ENCODE measurements around the gene MLYCD.

Gene MLYCD

DNA sequence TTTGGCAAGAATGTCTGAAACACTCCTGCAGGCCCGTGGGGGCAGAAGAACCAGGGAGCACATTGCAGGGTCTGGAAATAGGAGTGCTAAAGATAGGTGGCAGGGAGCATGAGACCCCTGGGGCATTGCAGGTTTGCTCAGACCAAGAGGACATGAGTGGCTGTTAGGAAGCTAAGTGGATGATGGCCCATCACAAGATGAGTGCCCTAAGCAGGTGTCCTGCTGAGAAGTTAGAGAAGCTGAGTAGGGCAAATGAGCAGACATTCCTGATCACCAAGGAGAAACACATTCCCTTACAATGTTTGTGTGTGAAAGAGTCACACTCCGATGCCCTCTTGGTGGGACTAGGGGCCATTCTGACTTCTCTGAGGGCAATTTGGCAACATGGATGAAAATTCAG, 9.9 kb downstream of the MLYCD start:
- Histone ChIP-seq H3K9me3 (ENCODE audit: control insufficient read depth in 1 of 2, low read length in 2 of 2) (no peaks in the 10 kb centered on the region), H3K4me1 (ENCODE audit: control insufficient read depth in 1 of 2, insufficient read depth in 2 of 2, low read length in 2 of 2) (no peaks in the 10 kb centered on the region), H3K9ac (ENCODE audit: low read depth in 1 of 2, low read length in 2 of 2) (no peak overlapping the region), H3K27me3 (ENCODE audit: control insufficient read depth in 1 of 2, insufficient read depth in 2 of 2, low read length in 2 of 2) (no peaks in the 10 kb centered on the region), H3K4me3 (ENCODE audit: low read depth in 1 of 2, low read length in 2 of 2) (no peak overlapping the region), H3K27ac (ENCODE audit: low read depth, low read length) (no peak overlapping the region), H3K36me3 (ENCODE audit: control insufficient read depth in 1 of 2, insufficient read depth in 2 of 2, low read length in 2 of 2) (peaks cover 22 to 53% of the 10 kb centered on the region in 2 donors)

DNA sequence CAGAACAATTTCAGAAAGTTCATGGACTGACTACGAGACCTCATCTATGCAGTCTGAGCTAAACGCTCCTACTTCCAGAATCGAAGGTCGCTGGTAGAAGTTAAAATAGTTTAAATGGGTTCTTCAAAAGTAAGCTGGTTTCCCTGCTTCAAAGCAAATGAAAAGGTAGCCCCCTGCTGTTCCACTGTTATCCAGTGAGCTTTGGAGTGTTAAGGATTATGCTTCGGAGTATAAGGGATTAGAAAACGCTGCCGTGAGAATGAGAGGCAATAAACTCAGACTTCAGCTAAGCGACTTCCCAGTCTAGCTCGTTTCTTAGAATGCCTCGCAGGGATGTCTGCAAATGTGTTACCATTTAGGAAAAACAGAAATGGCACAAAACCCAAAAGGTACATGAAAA, 12.4 kb downstream of the MLYCD start:
- Histone ChIP-seq H3K27me3 (ENCODE audit: control insufficient read depth in 1 of 2, insufficient read depth in 2 of 2, low read length in 2 of 2) (no peaks in the 10 kb centered on the region), H3K36me3 (ENCODE audit: control insufficient read depth in 1 of 2, insufficient read depth in 2 of 2, low read length in 2 of 2) (peaks cover 32 to 78% of the 10 kb centered on the region in 2 donors), H3K9ac (ENCODE audit: low read depth in 1 of 2, low read length in 2 of 2) (no peak overlapping the region), H3K27ac (ENCODE audit: low read depth, low read length) (no peak overlapping the region), H3K9me3 (ENCODE audit: control insufficient read depth in 1 of 2, low read length in 2 of 2) (no peaks in the 10 kb centered on the region), H3K4me3 (ENCODE audit: low read depth in 1 of 2, low read length in 2 of 2) (no peak overlapping the region), H3K4me1 (ENCODE audit: control insufficient read depth in 1 of 2, insufficient read depth in 2 of 2, low read length in 2 of 2) (no peaks in the 10 kb centered on the region)

DNA sequence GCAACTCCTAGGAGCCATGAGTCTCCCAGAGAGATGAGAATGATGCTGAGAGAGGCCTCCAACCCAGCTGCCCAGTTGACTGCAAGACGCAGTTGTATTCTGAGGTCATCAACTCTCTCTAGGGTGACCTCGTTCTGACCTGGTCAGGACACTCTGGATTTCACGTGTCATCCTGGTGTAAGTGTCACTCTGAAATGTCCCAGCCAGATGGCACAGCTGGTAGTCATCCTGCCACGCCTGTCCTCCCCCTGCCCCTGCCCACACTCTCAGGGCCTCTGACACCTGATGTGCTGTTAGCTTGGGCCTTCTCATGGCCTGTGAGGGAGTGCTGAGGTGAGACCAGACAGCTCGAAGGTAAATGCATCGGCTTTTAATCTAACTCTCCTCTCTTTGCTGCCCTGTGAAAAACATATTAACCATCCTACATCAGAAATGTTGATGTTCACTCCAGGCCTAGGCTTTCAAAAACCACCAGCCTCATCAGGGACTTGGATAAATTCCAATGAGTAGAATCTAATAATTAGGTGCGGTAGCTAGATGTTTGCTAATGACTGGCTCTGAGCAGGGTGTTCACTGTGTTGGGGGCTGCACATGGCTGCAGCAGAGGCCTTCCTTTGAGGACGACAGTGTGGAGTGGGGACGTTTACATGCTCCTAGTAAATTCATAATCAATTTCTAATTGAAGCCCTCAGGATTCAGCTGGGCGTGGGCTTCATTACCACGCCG, 13.8 kb downstream of the MLYCD start:
- no peak overlapping the region for H3K27ac ChIP-seq (ENCODE audit: low read depth, low read length)
- H3K9me3 ChIP-seq (ENCODE audit: control insufficient read depth in 1 of 2, low read length in 2 of 2): no peaks in the 10 kb centered on the region
- no peak overlapping the region for H3K4me3 ChIP-seq (ENCODE audit: low read depth in 1 of 2, low read length in 2 of 2)
- H3K36me3 ChIP-seq (ENCODE audit: control insufficient read depth in 1 of 2, insufficient read depth in 2 of 2, low read length in 2 of 2): peaks cover 38 to 83% of the 10 kb centered on the region in 2 donors
- H3K4me1 ChIP-seq (ENCODE audit: control insufficient read depth in 1 of 2, insufficient read depth in 2 of 2, low read length in 2 of 2): no peaks in the 10 kb centered on the region
- H3K9ac ChIP-seq (ENCODE audit: low read depth in 1 of 2, low read length in 2 of 2): no peak overlapping the region
- H3K27me3 ChIP-seq (ENCODE audit: control insufficient read depth in 1 of 2, insufficient read depth in 2 of 2, low read length in 2 of 2): no peaks in the 10 kb centered on the region

DNA sequence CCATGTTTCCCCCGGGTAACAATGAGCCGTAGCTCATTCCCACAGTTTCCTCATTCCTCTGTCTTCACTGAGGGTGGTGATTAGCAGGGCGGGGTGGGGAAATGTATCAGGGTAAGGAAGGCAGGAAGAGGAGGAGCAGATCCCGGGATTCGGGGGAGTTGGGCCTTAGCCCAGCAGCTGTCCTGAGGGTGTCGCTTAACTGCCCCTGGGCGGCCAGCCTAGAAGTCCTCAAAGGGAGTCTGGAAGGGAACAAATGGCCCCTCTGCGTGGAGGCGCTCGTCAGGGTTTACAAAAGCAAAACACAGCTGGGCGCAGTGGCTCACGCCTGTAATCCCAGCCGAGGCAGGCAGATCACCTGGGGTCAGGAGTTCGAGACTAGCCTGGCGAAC, 14.3 kb downstream of the MLYCD start:
- Histone ChIP-seq H3K4me3 (ENCODE audit: low read depth in 1 of 2, low read length in 2 of 2) (no peak overlapping the region), H3K9me3 (ENCODE audit: control insufficient read depth in 1 of 2, low read length in 2 of 2) (no peaks in the 10 kb centered on the region), H3K27me3 (ENCODE audit: control insufficient read depth in 1 of 2, insufficient read depth in 2 of 2, low read length in 2 of 2) (no peaks in the 10 kb centered on the region), H3K4me1 (ENCODE audit: control insufficient read depth in 1 of 2, insufficient read depth in 2 of 2, low read length in 2 of 2) (no peaks in the 10 kb centered on the region), H3K27ac (ENCODE audit: low read depth, low read length) (no peak overlapping the region), H3K36me3 (ENCODE audit: control insufficient read depth in 1 of 2, insufficient read depth in 2 of 2, low read length in 2 of 2) (peaks cover 44 to 84% of the 10 kb centered on the region in 2 donors), H3K9ac (ENCODE audit: low read depth in 1 of 2, low read length in 2 of 2) (no peak overlapping the region)

DNA sequence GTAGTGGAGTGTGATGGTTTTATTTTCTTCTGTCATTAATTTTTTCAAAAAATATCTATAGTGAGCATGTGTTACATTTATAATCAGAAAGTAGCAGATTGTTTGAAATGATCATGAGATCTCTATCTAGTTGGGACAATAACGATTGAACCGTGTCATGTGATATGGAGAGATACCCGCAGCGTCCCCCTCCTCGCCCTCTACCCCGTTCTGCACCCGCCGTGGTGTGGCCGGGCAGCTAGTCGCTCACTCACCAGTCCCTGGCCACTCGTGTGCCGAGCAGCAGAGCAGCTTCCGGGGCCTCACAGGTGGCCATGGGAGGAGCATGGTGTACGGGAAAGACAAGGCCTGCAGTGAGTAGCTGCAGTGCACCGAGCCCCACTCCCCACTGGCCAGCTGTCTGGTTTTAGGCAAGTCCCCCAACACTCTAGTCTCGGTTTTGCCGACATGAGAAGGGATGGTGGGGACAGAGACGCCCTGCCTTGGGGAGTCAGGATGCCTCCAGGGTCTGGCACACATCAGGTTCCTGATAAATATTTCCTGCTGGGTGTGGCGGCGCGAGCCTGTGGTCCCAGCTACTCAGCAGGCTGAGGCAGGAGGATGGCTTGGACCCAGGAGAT, 15.3 kb downstream of the MLYCD start:
- no peak overlapping the region for H3K9ac ChIP-seq (ENCODE audit: low read depth in 1 of 2, low read length in 2 of 2)
- no peaks in the 10 kb centered on the region for H3K4me1 ChIP-seq (ENCODE audit: control insufficient read depth in 1 of 2, insufficient read depth in 2 of 2, low read length in 2 of 2)
- no peak overlapping the region for H3K27ac ChIP-seq (ENCODE audit: low read depth, low read length)
- peaks cover 48 to 84% of the 10 kb centered on the region in 2 donors for H3K36me3 ChIP-seq (ENCODE audit: control insufficient read depth in 1 of 2, insufficient read depth in 2 of 2, low read length in 2 of 2)
- H3K9me3 ChIP-seq (ENCODE audit: control insufficient read depth in 1 of 2, low read length in 2 of 2): no peaks in the 10 kb centered on the region
- no peak overlapping the region for H3K4me3 ChIP-seq (ENCODE audit: low read depth in 1 of 2, low read length in 2 of 2)
- no peaks in the 10 kb centered on the region for H3K27me3 ChIP-seq (ENCODE audit: control insufficient read depth in 1 of 2, insufficient read depth in 2 of 2, low read length in 2 of 2)

DNA sequence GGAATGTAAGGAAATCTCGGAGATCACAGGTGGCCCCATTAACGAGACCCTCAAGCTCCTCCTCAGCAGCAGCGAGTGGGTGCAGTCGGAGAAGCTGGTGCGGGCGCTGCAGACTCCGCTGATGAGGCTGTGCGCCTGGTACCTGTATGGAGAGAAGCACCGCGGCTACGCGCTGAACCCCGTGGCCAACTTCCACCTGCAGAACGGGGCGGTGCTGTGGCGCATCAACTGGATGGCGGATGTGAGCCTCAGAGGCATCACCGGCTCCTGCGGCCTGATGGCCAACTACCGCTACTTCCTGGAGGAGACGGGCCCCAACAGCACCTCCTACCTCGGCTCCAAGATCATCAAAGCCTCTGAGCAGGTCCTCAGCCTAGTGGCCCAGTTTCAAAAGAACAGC, 16.2 kb downstream of the MLYCD start:
- Histone ChIP-seq H3K9ac (ENCODE audit: low read depth in 1 of 2, low read length in 2 of 2) (no peak overlapping the region), H3K4me3 (ENCODE audit: low read depth in 1 of 2, low read length in 2 of 2) (no peak overlapping the region), H3K9me3 (ENCODE audit: control insufficient read depth in 1 of 2, low read length in 2 of 2) (no peaks in the 10 kb centered on the region), H3K27me3 (ENCODE audit: control insufficient read depth in 1 of 2, insufficient read depth in 2 of 2, low read length in 2 of 2) (no peaks in the 10 kb centered on the region), H3K4me1 (ENCODE audit: control insufficient read depth in 1 of 2, insufficient read depth in 2 of 2, low read length in 2 of 2) (no peaks in the 10 kb centered on the region), H3K36me3 (ENCODE audit: control insufficient read depth in 1 of 2, insufficient read depth in 2 of 2, low read length in 2 of 2) (peaks cover 51 to 85% of the 10 kb centered on the region in 2 donors), H3K27ac (ENCODE audit: low read depth, low read length) (no peak overlapping the region)

DNA sequence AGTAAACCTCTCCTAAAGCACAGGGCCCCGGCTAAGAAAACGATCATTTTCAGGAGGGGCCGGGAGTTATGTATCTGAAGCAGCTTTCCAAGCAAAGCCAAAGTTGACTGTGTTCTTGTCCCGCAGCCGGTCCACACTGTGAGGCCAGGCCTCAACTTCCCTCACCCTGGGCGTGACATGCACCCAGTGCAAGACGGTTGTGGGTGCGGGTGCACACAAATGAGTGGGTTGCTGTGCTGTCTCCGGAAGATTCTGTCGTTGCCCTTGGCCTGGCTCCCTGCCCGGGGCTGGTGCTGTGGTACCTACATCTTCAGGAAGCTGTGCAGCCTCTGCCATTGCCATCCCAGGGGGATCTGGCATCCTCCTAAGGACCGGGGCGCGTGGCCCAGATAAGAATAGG, 16.6 kb downstream of the MLYCD start:
- no peak overlapping the region for H3K9ac ChIP-seq (ENCODE audit: low read depth in 1 of 2, low read length in 2 of 2)
- no peaks in the 10 kb centered on the region for H3K4me1 ChIP-seq (ENCODE audit: control insufficient read depth in 1 of 2, insufficient read depth in 2 of 2, low read length in 2 of 2)
- no peaks in the 10 kb centered on the region for H3K9me3 ChIP-seq (ENCODE audit: control insufficient read depth in 1 of 2, low read length in 2 of 2)
- no peak overlapping the region for H3K27ac ChIP-seq (ENCODE audit: low read depth, low read length)
- no peak overlapping the region for H3K4me3 ChIP-seq (ENCODE audit: low read depth in 1 of 2, low read length in 2 of 2)
- H3K36me3 ChIP-seq (ENCODE audit: control insufficient read depth in 1 of 2, insufficient read depth in 2 of 2, low read length in 2 of 2): peaks cover 51 to 89% of the 10 kb centered on the region in 2 donors
- no peaks in the 10 kb centered on the region for H3K27me3 ChIP-seq (ENCODE audit: control insufficient read depth in 1 of 2, insufficient read depth in 2 of 2, low read length in 2 of 2)

DNA sequence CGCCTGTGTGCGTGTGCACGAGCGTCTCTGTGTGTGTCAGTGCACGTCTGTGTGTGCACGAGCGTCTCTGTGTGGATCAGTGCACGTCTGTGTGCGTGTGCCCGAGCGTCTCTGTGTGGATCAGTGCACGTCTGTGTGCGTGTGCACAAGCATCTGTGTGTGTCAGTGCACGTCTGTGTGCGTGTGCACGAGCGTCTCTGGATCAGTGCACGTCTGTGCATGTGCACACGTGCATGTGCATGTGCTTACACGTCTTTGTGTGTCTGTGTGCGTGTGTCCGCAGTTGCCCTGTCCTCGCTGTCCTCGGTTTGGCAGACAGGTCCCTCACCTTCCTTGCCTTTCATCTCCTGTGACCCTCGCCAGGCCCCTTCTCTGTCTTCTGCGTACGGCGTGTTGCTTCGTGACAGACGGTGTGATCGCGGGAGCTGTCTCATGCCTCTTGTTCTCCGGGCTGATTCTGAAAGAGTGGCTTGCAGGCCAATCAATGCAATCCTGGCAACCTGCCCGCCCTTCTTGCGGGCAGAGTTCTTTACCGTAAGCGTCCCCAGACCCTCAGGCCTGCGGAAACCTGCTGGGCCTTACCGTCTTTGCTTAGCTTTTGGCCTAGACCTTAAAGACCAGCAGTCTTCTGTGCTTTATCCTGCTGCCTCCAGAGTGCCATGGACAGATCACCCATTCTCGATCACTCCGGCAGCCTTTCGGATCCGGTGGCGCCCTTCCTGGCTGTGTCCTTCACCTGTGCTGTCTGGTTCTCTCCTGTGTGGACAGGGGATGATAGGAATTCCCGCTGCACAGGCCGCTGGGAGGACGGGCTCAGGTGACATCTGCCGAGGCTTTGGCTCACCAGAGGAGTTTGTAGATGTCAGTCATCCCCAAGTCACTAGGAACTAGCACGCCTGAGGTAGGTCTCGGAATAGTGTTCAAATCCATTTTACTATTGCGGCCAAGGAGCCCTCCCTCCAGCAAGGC, 18.5 kb downstream of the MLYCD start:
- Histone ChIP-seq H3K9ac (ENCODE audit: low read depth in 1 of 2, low read length in 2 of 2) (no peak overlapping the region), H3K27ac (ENCODE audit: low read depth, low read length) (no peak overlapping the region), H3K36me3 (ENCODE audit: control insufficient read depth in 1 of 2, insufficient read depth in 2 of 2, low read length in 2 of 2) (peaks cover 45 to 84% of the 10 kb centered on the region in 2 donors), H3K4me1 (ENCODE audit: control insufficient read depth in 1 of 2, insufficient read depth in 2 of 2, low read length in 2 of 2) (no peaks in the 10 kb centered on the region), H3K4me3 (ENCODE audit: low read depth in 1 of 2, low read length in 2 of 2) (no peak overlapping the region), H3K27me3 (ENCODE audit: control insufficient read depth in 1 of 2, insufficient read depth in 2 of 2, low read length in 2 of 2) (no peaks in the 10 kb centered on the region), H3K9me3 (ENCODE audit: control insufficient read depth in 1 of 2, low read length in 2 of 2) (no peaks in the 10 kb centered on the region)

DNA sequence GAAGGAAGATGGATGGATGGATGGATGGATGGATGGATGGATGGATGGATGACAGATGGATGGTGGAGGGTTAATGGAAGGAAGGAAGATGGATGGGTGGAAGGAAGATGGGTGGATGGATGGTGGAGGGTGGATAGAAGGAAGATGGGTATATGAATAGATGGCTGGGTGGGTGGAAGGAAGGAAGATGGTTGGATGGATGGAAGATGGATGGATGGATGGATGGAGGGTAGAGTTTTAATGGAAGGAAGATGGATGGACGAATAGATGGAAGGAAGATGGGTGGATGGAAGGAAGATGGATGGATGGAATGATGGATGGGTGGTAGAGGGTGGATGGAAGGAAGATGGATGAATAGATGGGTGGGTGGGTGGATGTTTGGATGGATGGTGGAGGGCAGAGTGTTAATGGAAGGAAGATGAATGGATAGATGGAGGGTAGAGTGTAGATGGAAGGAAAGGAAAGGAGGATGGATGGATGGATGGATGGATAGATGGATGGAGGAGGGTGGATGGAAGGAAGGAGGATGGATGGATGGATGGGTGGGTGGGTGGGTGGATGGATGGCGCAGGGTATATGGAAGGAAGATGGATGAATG, 22.1 kb downstream of the MLYCD start:
- peaks cover 32 to 50% of the 10 kb centered on the region in 2 donors for H3K36me3 ChIP-seq (ENCODE audit: control insufficient read depth in 1 of 2, insufficient read depth in 2 of 2, low read length in 2 of 2)
- H3K9me3 ChIP-seq (ENCODE audit: control insufficient read depth in 1 of 2, low read length in 2 of 2): no peaks in the 10 kb centered on the region
- no peak overlapping the region for H3K4me3 ChIP-seq (ENCODE audit: low read depth in 1 of 2, low read length in 2 of 2)
- no peaks in the 10 kb centered on the region for H3K27me3 ChIP-seq (ENCODE audit: control insufficient read depth in 1 of 2, insufficient read depth in 2 of 2, low read length in 2 of 2)
- no peaks in the 10 kb centered on the region for H3K4me1 ChIP-seq (ENCODE audit: control insufficient read depth in 1 of 2, insufficient read depth in 2 of 2, low read length in 2 of 2)
- H3K9ac ChIP-seq (ENCODE audit: low read depth in 1 of 2, low read length in 2 of 2): no peak overlapping the region
- H3K27ac ChIP-seq (ENCODE audit: low read depth, low read length): no peak overlapping the region
